Activated CD8-positive, alpha-beta memory T cell treated with anti-CD3 and anti-CD28 coated beads, Interleukin-2, amount 50 U/mL, for 4 hours (primary cell): ENCODE results near the gene KLRC3.
"Not testable (repeated sequence)": the region's sequence is repeated elsewhere in the genome, so short reads cannot be mapped to it uniquely, and the experiment has no call there.

Source experiments
- DNase-seq: peaks from one replicate; pipeline ENCODE4 v3.0.0-alpha.2; 2020

Gene KLRC3

DNA sequence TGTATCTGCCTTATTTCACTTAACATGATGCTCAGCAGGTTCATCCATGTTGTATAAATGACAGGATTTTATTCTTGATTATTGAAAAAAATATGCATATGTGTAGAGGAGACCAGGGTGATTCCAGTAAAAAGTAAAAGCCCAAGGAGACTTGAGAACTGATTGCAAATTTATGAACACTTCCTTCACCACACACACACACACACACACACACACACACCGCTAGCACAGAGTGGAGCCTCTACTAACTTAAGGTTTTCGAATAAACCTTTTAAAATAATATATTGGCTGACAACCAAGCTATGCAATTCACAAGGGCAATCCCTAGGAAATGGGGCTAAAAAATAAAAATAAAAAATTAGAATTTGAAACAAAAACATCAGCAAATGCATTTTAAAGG, 22.2 kb downstream of the KLRC3 start:
- DNase-seq, result no peak

DNA sequence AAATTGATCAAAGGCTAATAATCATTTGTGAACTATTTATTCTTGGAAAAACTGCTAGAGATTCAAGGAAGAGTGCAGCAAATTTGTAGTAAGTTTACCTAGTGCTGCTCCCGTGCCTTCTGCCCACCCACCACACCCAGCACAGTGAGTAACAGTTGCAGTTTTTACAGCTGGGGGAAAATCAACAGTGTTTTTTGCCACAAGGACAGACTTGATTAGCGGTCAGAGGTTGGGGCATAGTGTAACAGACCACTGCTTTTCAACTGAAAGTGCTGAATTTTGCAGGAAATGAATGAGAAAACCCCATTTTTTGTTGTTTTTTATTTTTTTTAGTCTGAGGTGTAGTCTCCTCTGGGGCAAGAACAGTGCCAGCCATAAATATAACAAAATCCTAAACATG, 23.1 kb downstream of the KLRC3 start:
- no peak for DNase-seq

DNA sequence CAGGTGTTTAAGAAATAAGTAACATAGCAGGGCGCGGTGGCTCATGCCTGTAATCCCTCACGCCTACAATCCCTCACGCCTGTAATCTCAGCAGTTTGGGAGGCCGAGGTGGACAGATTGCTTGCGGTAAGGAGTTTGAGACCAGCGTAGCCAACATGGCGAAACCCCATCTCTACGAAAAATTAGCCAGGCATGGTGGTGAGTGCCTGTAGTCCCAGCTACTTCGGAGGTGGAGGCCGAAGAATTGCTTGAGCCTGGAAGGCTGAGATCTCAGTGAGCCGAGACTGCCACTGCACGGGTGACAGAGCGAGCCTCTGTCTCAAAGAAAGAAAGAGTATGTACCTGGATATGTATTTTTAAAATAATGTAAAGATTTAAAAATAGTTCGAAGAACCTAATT, 24.2 kb downstream of the KLRC3 start:
- DNase-seq, result not testable (repeated sequence)

DNA sequence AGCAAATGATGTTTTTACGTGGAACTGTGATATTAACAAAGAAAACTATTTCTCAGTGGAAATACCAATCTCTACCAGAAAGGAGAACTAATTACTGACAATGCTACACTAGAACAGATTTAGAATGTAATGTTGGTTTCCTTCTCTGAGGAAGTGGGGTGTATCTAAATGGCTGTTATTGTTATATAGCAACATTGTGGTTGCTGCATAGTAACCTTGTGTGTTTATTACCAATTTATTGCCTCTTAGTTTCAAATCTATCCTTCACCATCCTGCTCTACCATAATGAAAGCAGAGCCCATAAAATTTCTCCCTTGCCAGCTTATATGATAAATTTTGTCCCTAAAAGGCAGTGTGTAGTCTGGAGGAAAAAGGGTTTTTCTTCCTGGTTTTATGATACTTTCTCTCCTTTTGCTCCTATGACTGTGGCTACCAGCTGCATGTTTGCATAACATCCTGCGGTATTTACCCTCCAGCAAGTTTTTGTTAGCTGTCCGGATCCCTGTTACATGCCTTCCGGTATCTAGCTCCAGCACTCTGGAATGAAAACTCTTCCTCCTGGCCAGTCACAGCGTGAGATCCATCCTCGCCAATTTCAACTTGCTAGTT, 24.9 kb downstream of the KLRC3 start:
- DNase-seq, result no peak

DNA sequence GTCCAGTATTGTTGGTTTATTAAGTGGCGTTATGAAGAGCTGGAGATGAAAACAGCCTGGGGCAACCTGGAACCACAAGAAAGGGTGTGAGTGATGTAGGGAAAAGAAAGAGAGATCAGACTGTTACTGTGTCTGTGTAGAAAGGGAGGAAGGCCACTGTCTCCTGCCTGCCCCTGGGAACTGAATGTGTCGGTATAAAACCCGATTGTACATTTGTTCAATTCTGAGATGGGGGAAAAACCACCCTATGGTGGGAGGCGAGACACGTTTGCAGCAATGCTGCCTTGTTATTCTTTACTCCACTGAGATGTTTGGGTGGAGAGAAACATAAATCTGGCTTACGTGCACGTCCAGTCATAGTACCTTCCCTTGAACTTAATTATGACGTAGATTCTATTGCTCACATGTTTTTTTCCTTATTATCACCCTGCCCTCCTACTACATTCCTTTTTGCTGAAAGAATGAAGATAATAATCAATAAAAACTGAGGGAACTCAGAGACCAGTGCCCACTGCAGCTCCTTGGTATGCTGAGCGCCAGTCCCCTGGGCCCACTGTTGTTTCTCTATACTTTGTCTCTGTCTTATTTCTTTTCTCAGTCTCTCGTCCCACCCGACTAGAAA, 25.8 kb downstream of the KLRC3 start:
- DNase-seq, result peak; percentile 50

DNA sequence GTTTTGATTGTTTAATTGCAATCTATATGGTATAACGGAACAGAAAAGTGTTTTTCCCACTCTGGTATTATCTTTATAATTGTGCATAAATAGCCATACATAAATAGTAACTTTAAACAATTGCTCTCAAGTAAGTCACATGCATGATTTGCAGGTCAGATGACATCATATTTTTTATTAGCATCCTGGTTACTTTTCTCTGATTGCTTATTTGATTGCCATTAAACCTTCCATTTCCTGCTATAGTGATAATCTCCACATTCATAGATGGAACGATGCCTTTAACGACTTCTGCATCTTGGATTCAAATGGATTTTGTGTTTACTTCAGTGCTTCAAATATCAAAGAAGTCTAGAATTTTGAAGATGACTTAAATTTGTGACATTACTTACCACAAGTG, 27.1 kb downstream of the KLRC3 start:
- no peak for DNase-seq

DNA sequence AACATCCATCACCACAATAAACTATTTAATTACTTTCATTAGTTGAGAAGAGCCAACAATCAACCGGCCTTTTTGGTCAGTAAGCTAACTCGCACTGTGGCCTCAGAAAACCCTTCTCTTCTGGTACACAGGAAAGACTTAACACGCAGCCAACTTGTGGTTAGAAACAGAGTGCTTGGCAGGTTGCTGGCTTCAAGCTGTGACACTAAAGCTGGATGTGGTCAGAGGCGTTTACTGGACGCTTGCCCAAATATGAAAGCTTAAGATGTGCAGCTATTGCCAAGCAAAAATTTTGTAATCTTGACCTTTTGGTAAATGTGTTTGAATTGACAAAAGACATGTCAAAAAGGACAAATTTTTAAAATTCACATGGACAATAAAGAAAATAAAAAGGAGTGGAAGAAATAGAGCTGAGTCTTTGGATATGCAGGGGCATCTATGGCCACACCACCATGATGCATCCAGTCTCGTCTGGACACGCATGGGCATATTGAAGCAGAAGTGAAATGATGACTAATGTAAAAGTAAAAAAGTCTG, 27.9 kb downstream of the KLRC3 start:
- no peak for DNase-seq

DNA sequence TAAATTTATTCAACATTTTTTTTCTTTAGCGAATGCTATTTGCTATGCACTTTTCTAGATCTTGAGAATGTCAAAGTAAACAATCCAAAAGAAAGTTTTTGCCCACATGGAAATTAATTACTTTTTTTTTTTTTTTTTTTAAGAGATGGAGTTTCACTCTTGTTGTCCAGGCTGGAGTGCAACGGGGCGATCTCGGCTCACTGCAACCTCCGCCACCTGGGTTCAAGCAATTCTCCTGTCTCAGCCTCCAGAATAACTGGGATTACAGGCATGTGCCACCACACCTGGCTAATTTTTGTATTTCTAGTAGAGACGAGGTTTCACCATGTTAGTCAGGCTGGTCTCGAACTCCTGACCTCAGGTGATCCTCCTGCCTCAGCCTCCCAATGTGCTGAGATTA, 29.4 kb downstream of the KLRC3 start:
- not testable (repeated sequence) for DNase-seq

DNA sequence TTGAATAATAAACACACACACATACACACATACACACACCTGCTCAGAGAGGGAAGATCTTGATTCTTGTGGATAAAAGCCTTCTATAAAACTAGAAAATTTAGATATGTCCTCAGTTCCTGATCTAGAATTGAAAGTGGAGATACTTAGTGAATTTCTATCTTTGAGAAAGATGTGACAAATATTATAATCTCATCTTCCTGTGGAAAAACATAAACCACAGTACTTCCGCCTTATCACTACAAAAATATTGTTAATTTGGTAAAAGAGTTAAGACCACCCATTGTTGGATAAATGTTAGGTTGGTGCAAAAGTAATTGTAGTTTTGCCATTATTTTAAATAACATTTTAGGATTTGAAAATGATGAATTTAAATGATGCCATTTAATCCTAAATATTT, 30.5 kb downstream of the KLRC3 start, which contains the start of gene KLRK1:
Gene KLRK1 (minus strand): TSS at position 138 of the 400 bp plus-strand sequence. CDS start 1,231 bp downstream, outside the sequence.
- no peak for DNase-seq

DNA sequence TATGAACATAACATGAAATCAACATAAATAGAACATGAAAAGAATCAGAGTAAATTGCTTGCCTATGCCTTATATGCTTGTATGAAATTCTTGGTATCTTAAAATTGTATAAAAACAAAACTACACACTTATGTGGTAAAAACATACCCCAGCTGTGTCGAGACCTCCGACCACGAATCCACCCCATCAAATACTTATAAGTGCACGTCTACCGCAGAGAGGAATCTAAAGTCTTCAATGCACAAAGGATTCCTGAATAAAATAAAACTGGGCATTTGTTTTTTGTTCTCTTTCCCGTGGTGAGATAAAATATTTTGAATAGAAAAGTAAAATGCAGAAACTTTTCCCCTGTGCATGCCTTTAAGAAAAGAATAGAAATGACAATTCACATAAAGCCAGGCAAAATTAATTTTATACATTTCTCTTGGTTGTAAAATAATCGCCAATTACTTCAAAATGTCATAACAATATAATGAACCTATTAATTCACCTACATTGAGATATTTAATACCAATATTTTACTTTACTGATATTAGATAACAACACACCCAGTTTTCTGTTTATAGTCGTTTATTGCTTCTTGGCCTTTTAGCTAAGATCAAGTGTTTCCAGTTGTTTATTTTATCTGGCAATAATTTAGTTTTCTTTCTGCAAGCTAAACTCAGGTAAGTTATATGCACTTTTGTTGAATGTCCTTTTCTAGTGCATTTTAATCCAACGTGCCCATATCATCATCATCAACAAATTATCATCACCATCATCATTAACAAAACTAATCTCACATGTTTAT, 31.6 kb downstream of the KLRC3 start:
- DNase-seq, result no peak

DNA sequence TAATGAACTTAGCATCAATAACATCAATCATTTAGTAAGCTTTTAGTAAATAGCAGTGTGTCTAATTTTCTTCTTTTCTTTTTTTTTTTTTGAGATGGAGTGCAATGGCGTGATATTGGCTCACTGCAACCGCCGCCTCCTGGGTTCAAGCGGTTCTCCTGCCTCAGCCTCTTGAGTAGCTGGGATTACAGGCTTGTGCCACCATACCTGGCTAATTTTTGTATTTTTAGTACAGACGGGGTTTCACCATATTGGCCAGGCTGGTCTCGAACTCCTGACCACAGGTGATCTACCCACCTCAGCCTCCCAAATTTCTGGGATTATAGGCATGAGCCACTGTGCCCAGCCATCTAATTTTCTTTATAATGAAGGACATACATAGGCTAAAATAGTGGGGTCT, 32.9 kb downstream of the KLRC3 start:
- DNase-seq, result not testable (repeated sequence)

DNA sequence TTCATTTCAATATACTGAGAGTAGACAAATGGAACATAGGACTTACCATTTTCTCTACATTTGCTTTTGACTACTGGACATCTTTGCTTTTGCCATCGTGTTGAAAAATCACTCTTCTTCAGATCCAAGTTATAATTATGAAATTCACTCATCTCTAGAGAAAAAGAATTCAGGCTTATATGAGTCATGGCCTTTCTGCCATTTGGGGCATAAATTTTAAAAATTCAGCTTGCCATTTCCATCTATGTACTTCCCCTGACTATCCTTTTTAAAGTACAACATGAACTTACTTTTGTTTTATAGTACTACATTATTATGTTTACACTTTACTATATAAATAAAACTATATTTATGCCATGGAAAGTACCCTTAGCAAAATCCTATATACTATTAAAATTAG, 33.5 kb downstream of the KLRC3 start:
- DNase-seq, result no peak

DNA sequence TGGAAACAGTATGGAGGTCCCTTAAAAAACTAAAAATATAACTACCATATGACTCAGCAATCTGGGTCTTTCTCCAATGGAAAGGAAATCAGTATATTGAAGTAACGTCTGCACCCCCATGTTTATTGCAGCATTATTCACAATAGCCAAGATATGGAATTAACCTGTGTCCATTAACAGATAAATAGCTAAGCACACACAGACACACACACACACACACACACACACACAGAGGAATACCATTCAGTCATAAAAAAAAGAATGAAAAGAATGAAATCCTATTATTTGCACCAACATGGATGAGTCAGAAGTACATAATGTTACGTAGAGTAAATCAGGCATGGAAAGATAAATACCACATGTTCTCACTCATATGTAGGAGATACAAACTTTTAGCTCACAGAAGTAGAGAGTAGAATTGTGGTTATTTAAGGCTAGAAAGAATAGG, 35.2 kb downstream of the KLRC3 start:
- no peak for DNase-seq

DNA sequence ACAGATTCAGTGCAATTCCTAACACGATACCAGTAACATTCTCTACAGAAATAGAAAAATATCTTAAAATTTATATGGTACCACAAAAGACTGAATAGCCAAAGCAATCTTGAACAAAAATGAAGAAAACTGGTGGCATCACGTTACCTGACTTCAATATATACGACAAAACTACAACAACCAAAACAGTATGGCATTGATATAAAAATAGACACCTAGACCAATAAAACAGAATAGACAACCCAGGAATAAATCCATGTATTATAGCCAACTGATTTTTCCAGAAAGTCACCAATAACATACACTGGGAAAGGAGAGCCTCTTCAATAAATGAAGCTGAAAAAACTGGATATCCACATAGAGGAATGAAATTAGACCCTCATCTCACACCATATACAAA, 36.2 kb downstream of the KLRC3 start:
- no peak for DNase-seq

DNA sequence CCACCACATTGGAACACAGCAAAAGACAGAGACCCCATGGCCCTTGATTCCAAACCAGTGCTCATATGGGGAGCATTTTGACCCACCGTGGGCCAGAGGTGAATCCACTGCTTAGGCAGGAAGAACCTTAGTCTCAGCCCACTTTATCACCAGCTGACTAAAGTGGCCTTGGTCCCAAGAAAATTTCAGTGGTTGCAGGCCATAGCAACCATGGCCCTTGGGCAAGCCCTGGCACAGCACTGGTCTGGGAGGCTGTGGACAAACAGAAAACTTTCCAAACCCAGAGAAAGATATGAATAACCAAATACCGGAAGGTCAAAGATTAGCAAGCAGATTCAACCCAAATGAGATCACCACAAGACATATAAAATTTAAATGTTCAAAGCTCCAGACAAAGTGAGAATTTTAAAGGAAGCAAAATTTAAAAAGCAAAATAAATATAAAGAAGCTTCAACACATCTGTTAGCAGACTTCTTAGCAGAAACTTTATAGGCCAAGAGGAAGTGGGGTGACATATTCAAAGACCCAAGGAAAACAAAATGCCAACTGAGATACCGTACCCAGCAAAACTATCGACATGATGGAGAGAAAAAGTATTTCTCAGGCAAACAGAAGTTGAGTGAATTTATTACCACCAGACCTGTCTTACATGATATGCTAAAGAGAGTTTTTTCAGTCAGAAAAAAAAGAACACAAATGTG, 38.3 kb downstream of the KLRC3 start:
- no peak for DNase-seq

DNA sequence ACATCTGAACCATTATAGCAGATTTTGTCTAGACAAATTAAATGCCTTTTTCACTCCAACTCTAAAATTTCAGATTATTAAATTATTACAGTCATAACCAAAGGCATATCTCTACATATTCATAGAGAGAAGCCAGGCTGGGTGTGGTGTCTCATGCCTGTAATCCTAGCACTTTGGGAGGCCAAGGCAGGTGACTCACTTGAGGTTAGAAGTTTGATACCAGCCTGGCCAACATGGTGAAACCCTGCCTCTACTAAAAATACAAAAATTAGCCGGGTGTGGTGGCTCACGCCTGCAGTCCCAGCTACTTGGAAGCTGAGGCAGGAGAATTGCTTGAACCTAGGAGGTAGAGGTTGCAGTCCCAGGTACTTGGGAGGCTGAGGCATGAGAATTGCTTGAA, 41.7 kb downstream of the KLRC3 start:
- peak; percentile 43 for DNase-seq

DNA sequence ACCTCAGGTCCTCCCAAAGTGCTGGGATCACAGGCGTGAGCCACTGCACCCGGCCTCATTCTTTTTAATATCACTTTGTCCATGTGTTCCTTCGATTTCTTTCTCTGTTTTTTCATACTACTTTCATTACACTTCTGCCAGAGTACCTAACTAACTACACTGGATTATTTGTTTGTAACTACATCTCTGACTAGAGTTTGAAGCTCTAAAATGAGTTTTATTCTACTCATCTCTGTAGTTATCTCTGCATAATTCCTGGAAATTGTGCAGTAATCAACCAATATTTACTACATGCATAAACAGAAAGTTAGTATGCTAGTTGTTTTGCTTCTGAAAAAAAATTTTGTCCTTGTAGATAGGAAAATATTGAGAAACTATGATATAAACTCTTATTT, 45.8 kb downstream of the KLRC3 start:
- no peak for DNase-seq

DNA sequence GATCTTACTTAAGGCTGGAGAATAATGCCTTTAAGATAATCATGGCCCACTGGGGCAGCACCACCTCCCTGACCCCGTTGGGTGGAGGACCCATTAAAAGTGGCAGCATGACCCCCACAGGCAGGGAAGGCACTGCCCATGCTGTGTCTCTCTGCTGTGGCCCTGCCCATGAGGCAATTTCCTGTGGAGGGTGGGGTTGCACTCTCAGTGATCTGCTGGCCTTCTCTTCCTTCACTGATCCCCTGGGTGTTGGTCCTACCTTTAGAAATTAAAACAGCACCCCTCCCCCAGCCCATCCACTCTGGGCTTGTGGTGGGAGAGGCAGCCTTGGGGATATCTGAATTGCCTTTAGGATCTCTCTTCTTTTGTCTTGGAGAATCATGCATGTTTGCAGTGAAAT, 47.8 kb downstream of the KLRC3 start:
- DNase-seq, result no peak

DNA sequence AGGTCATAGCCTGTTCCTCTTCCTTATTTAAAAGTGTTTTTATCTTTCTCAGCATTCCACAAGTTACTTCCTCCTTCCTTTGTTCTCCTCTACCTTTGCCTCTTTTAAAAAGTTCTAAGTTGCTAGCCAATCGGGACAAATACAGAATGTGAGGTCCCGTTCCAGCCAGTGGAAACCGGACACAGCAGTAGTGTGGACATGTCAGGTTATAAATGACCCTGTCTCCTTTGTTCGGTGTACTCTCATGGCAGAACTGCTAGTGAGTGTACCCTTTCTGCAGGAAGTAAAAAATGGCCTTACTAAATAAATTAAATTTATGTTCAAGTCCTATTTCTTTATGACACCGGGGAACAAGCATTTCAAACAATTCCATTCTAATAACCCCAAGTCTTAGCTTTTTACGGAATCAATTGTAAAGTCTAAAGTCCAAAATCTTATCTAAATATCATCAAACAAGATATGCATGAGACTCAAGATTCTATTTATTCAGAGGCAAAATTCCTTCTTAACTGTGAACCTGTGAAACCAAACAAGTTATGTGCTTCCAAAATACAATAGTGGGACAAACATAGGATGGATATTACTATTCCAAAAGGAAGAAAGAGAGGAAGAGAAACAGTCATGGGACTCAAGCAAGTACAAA, 48.4 kb downstream of the KLRC3 start:
- DNase-seq, result not testable (repeated sequence)

DNA sequence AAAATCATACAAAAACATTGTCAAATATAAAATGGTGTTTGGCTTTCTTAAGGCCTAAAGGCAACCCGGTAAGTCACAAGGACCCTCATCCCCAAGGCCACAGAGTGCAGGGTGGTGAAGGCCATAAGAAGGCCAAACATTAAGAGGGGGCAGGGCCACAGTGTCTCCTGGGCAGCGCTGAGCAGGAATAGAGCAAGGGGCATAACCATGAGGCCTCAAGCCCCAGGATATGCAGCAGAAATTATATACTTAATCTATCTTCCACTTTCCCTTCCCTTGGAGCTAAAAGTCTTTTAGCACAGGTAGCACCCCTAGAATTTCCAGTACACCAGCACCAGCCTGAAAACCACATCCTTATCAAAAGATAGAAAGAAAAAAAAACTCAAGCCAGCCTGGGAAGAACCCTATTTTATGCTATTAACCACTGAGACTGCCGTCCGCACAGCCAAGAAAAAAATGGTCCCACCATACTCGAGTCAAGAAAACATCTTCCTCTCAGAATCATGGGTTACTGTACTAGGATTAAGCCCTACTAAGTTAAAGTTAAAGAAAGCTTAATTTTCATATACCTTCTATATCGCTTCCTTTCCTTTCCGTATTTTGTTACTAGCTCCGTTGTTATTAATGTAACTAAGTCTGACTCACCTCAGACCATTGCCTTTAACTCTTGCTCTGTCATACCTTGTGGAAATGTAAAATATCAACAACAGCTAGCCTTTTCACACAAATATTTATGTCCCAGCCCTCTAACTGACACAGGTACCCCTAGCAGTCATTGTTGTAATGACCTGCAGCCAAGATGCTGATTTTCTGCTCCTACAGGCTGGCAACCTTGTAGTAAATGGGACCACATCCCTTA, 50.6 kb downstream of the KLRC3 start:
- no peak for DNase-seq
